WTC11 (cell line): ENCODE data around the gene CDKN1C. TPM values are rescaled to one million over a fixed set of nuclear protein-coding genes. Genes with fewer than 3 reads are reported as not detected.
A peak's percentile ranks its signal among the peaks of the same experiment; 100 is the strongest.

Source experiments
- ATF2 ChIP-seq: sonication (generic); formaldehyde crosslinking; IDR thresholded peaks from 2 replicates; pipeline ENCODE4 v1.8.1; 2022; ENCODE audit warnings: low read depth, missing genetic modification reagents, borderline replicate concordance
- CREB1 ChIP-seq: sonication (generic); formaldehyde crosslinking; IDR thresholded peaks from 2 replicates; pipeline ENCODE4 v1.8.0; 2023; ENCODE audit warnings: mild to moderate bottlenecking, missing genetic modification reagents
- E2F1 ChIP-seq: sonication (generic); formaldehyde crosslinking; IDR thresholded peaks from 2 replicates; pipeline ENCODE4 v1.8.0; 2022; ENCODE audit warnings: mild to moderate bottlenecking, missing genetic modification reagents
- ETV6 ChIP-seq: sonication (generic); formaldehyde crosslinking; IDR thresholded peaks from 2 replicates; pipeline ENCODE4 v1.8.1; 2022; ENCODE audit warnings: mild to moderate bottlenecking, missing genetic modification reagents
- GTF2I ChIP-seq: fragments of 250-450 bp; sonication (Bioruptor Pico); conservative IDR thresholded peaks from 2 replicates; pipeline ENCODE4 v1.4.0; 2021; ENCODE audit warnings: mild to moderate bottlenecking
- HMGA2 ChIP-seq: fragments of 250-450 bp; sonication (Bioruptor Pico); IDR thresholded peaks from 2 replicates; pipeline ENCODE4 v1.4.0; 2021; ENCODE audit warnings: mild to moderate bottlenecking, moderate library complexity
- NR3C1 ChIP-seq: sonication (generic); formaldehyde crosslinking; conservative IDR thresholded peaks from 2 replicates; pipeline ENCODE4 v1.8.1; 2023; ENCODE audit warnings: low read depth, mild to moderate bottlenecking, missing genetic modification reagents
- PRDM15 ChIP-seq: sonication (generic); formaldehyde crosslinking; IDR thresholded peaks from 2 replicates; pipeline ENCODE4 v1.8.0; 2022; ENCODE audit warnings: missing genetic modification reagents
- PRRX2 ChIP-seq: fragments of 250-450 bp; sonication (Bioruptor Pico); IDR thresholded peaks from 2 replicates; pipeline ENCODE4 v1.8.0; 2021; ENCODE audit warnings: mild to moderate bottlenecking
- RELA ChIP-seq: sonication (generic); formaldehyde crosslinking; IDR thresholded peaks from 2 replicates; pipeline ENCODE4 v1.8.1; 2022; ENCODE audit warnings: missing genetic modification reagents, mild to moderate bottlenecking, borderline replicate concordance
- SOX15 ChIP-seq: fragments of 250-450 bp; sonication (Bioruptor Pico); IDR thresholded peaks from 2 replicates; pipeline ENCODE4 v1.9.0; 2021; ENCODE audit warnings: mild to moderate bottlenecking
- SP1 ChIP-seq: sonication (generic); formaldehyde crosslinking; conservative IDR thresholded peaks from 2 replicates; pipeline ENCODE4 v1.8.1; 2022; ENCODE audit warnings: missing genetic modification reagents
- STAT6 ChIP-seq: sonication (generic); formaldehyde crosslinking; conservative IDR thresholded peaks from 2 replicates; pipeline ENCODE4 v1.8.1; 2023; ENCODE audit warnings: mild to moderate bottlenecking, low read depth, missing genetic modification reagents, moderate library complexity
- TCF7 ChIP-seq: sonication (generic); formaldehyde crosslinking; IDR thresholded peaks from 2 replicates; pipeline ENCODE4 v1.8.0; 2022; ENCODE audit warnings: mild to moderate bottlenecking, low read depth, missing genetic modification reagents, moderate library complexity
- TEAD4 ChIP-seq: sonication (generic); formaldehyde crosslinking; IDR thresholded peaks from 2 replicates; pipeline ENCODE4 v1.8.0; 2022; ENCODE audit warnings: mild to moderate bottlenecking, missing genetic modification reagents
- ZBTB21 ChIP-seq: sonication (generic); formaldehyde crosslinking; IDR thresholded peaks from 2 replicates; pipeline ENCODE4 v1.8.1; 2023; ENCODE audit warnings: mild to moderate bottlenecking, missing genetic modification reagents, borderline replicate concordance
- ZNF121 ChIP-seq: sonication (generic); formaldehyde crosslinking; IDR thresholded peaks from 2 replicates; pipeline ENCODE4 v1.8.0; 2023; ENCODE audit warnings: missing genetic modification reagents
- ZNF138 ChIP-seq: sonication (generic); formaldehyde crosslinking; conservative IDR thresholded peaks from 2 replicates; pipeline ENCODE4 v1.8.1; 2022; ENCODE audit warnings: mild to moderate bottlenecking, moderate library complexity, missing genetic modification reagents
- ZNF232 ChIP-seq: sonication (generic); formaldehyde crosslinking; IDR thresholded peaks from 2 replicates; pipeline ENCODE4 v1.8.0; 2022; ENCODE audit warnings: mild to moderate bottlenecking, missing genetic modification reagents
- ZNF263 ChIP-seq: sonication (generic); formaldehyde crosslinking; IDR thresholded peaks from 2 replicates; pipeline ENCODE4 v1.8.1; 2022; ENCODE audit warnings: low read depth, mild to moderate bottlenecking, moderate library complexity, missing genetic modification reagents
- ZNF317 ChIP-seq: sonication (generic); formaldehyde crosslinking; IDR thresholded peaks from 2 replicates; pipeline ENCODE4 v1.8.1; 2023; ENCODE audit warnings: low read depth, mild to moderate bottlenecking, moderate library complexity, missing genetic modification reagents, borderline replicate concordance
- ZNF423 ChIP-seq: fragments of 250-450 bp; sonication (Bioruptor Pico); IDR thresholded peaks from 2 replicates; pipeline ENCODE4 v2.1.2; 2022; ENCODE audit warnings: mild to moderate bottlenecking, moderate library complexity
- ZNF512 ChIP-seq: sonication (generic); formaldehyde crosslinking; IDR thresholded peaks from 2 replicates; pipeline ENCODE4 v1.8.1; 2022; ENCODE audit warnings: missing genetic modification reagents, borderline replicate concordance
- ZNF532 ChIP-seq: fragments of 250-450 bp; sonication (Bioruptor Pico); IDR thresholded peaks from 2 replicates; pipeline ENCODE4 v1.9.0; 2021; ENCODE audit warnings: mild to moderate bottlenecking, borderline replicate concordance
- ZNF671 ChIP-seq: fragments of 250-450 bp; sonication (Bioruptor Pico); IDR thresholded peaks from 2 replicates; pipeline ENCODE4 v1.8.0; 2021; ENCODE audit warnings: mild to moderate bottlenecking
- total RNA-seq: library from RNA; stranded (reverse); gene quantifications from 3 replicates; pipeline ENCODE4 v1.2.3, GENCODE V29; 2021

CDKN1C gene
- total RNA-seq, 1 experiment from 2014 or later: 25.0 TPM

- TF ChIP-seq STAT6 (CRISPR knock-in tag): no peak
- no peak for TF ChIP-seq RELA (CRISPR knock-in tag)
- TF ChIP-seq ZNF263 (CRISPR knock-in tag): no peak
- TF ChIP-seq PRRX2 (CRISPR knock-in tag): no peak
- TF ChIP-seq GTF2I (CRISPR knock-in tag): no peak
- TF ChIP-seq ZNF138: peak; percentile 70; the same call in 1 of the 2 replicates
- no peak for TF ChIP-seq TEAD4
- no peak for TF ChIP-seq ZNF512 (CRISPR knock-in tag)
- TF ChIP-seq TCF7: no peak
- TF ChIP-seq NR3C1: no peak
- no peak; the same call in 1 of the 2 replicates for TF ChIP-seq ZNF232
- TF ChIP-seq ZNF671 (CRISPR knock-in tag): no peak
- no peak for TF ChIP-seq HMGA2 (CRISPR knock-in tag)
- no peak for TF ChIP-seq ZNF121 (CRISPR knock-in tag)
- 0 out of 2 replicates have a peak, but pooled peaks have one; percentile 52 for TF ChIP-seq ZNF317 (CRISPR knock-in tag)
- no peak for TF ChIP-seq ZBTB21 (CRISPR knock-in tag)
- no peak for TF ChIP-seq SOX15 (CRISPR knock-in tag)
- no peak for TF ChIP-seq CREB1 (CRISPR knock-in tag)
- TF ChIP-seq ZNF423 (CRISPR knock-in tag): 0 out of 2 replicates have a peak, but pooled peaks have one; percentile 20
- no peak for TF ChIP-seq PRDM15 (CRISPR knock-in tag)
- TF ChIP-seq ETV6 (CRISPR knock-in tag): no peak
- TF ChIP-seq ATF2 (CRISPR knock-in tag): no peak
- TF ChIP-seq SP1 (CRISPR knock-in tag): no peak
- TF ChIP-seq E2F1 (CRISPR knock-in tag): no peak
- no peak for TF ChIP-seq ZNF532 (CRISPR knock-in tag)
These were observed 768 bp upstream of the CDKN1C start (continued) for GRCh38 chr11:2886191-2886894.
